Stromal cell of bone marrow (primary cell): ENCODE measurements around the gene TOMM40.
"Not testable (repeated sequence)": the region's sequence is repeated elsewhere in the genome, so short reads cannot be mapped to it uniquely, and the experiment has no call there.

ENCODE experiments used
- DNase-seq: peaks from one replicate; pipeline ENCODE4 v3.0.0-alpha.2; 2012; ENCODE audit warnings: low read depth

TOMM40 gene

GRCh38 chr19:44891016-44891882 is at the start of gene TOMM40:
Gene TOMM40, plus strand, starts transcription at chr19:44891254. Its CDS starts 162 bp downstream, at chr19:44891416.
- DNase-seq, result no peak

GRCh38 chr19:44845286-44845611 is 45.8 kb upstream of the TOMM40 start:
- DNase-seq, result no peak

GRCh38 chr19:44845612-44846454 is 45.2 kb upstream of the TOMM40 start, which contains the start of gene NECTIN2:
Gene NECTIN2, plus strand, starts transcription at chr19:44846297. Its CDS starts 229 bp downstream, at chr19:44846526.
- DNase-seq, result peak; percentile 94

- DNase-seq, result no peak
These were observed 44.5 kb upstream of the TOMM40 start for GRCh38 chr19:44846455-44847143.

GRCh38 chr19:44847144-44848035 is 43.7 kb upstream of the TOMM40 start:
- DNase-seq, result peak; percentile 43

- no peak for DNase-seq
These were observed 42.8 kb upstream of the TOMM40 start for GRCh38 chr19:44848036-44848811.

GRCh38 chr19:44848812-44849447 is 42.1 kb upstream of the TOMM40 start:
- DNase-seq, result no peak

- no peak for DNase-seq
These were observed 40.4 kb upstream of the TOMM40 start for GRCh38 chr19:44850641-44851109.

GRCh38 chr19:44851427-44851826 is 39.6 kb upstream of the TOMM40 start:
- no peak for DNase-seq

GRCh38 chr19:44855606-44856005 is 35.4 kb upstream of the TOMM40 start:
- DNase-seq, result no peak

GRCh38 chr19:44856421-44857083 is 34.5 kb upstream of the TOMM40 start:
- no peak for DNase-seq

- no peak for DNase-seq
These were observed 33.2 kb upstream of the TOMM40 start for GRCh38 chr19:44857837-44858236.

GRCh38 chr19:44861576-44861975 is 29.5 kb upstream of the TOMM40 start:
- not testable (repeated sequence) for DNase-seq

- no peak for DNase-seq
These were observed 27.1 kb upstream of the TOMM40 start for GRCh38 chr19:44863990-44864389.

GRCh38 chr19:44865196-44865767 is 25.8 kb upstream of the TOMM40 start:
- DNase-seq, result no peak

- DNase-seq, result no peak
These were observed 24.4 kb upstream of the TOMM40 start for GRCh38 chr19:44866664-44867063.

GRCh38 chr19:44867578-44867977 is 23.5 kb upstream of the TOMM40 start:
- no peak for DNase-seq

- peak; percentile 46 for DNase-seq
These were observed 21.2 kb upstream of the TOMM40 start for GRCh38 chr19:44869733-44870470.
